Adrenal gland (tissue), 12 donors: ENCODE data around the gene PPP2R5C. TPM values are rescaled to one million over a fixed set of nuclear protein-coding genes. Genes with fewer than 3 reads are reported as not detected.

Experiments
- DNase-seq, 7 donors: peaks; one replicate each; pipeline ENCODE4 v3.0.0-alpha.2; 2019 to 2020
- H3K27ac ChIP-seq, 5 donors: fragments of 200-600 bp; sonication (generic) in 4 of 5; 1 replicate in 3 of 5; 2 replicates in 2 of 5; pipeline versions ENCODE4 v1.5.1 to v1.8.0; 2016 to 2020; ENCODE audit warnings: mild to moderate bottlenecking in 1 of 5
- H3K27me3 ChIP-seq: fragments of 200-600 bp; 2 replicates; pipeline ENCODE4 v1.8.0; 2021
- H3K36me3 ChIP-seq, 2 donors: fragments of 200-600 bp; replicated peaks in 1 of 2; 1 replicate in 1 of 2; 2 replicates in 1 of 2; pipeline versions ENCODE4 v1.5.1 to v1.8.0; 2018 to 2022
- H3K4me1 ChIP-seq, 2 donors: fragments of 200-600 bp; replicated peaks in 1 of 2; 1 replicate in 1 of 2; 2 replicates in 1 of 2; pipeline versions ENCODE4 v1.5.1 to v1.8.0; 2018 to 2021
- H3K4me3 ChIP-seq, 4 donors: fragments of 200-600 bp; sonication (generic) in 3 of 4; one replicate each; pipeline ENCODE4 v1.5.1; 2016 to 2018
- H3K9me3 ChIP-seq, 3 donors: fragments of 200-600 bp; sonication (generic) in 1 of 3; replicated peaks in 1 of 3; 1 replicate in 2 of 3; 2 replicates in 1 of 3; pipeline versions ENCODE4 v1.5.1 to v1.8.0; 2016 to 2021
- POLR2A ChIP-seq, 2 donors: fragments of 450-650 bp; IDR thresholded peaks; one replicate each; pipeline ENCODE4 v1.6.1; 2017; ENCODE audit warnings: antibody characterized with exemption in 2 of 2, mild to moderate bottlenecking in 2 of 2, moderate library complexity in 1 of 2
- WGBS, 4 donors: extraction: QIAGEN DNeasy Blood & Tissue Kit in 2 of 4; methylation state at CpG; one replicate each; pipeline versions ENCODE4 v1.1.5 to v1.1.7; 2013 to 2017; 5-methylcytosine and 5-hydroxymethylcytosine counted together
- intact Hi-C, 2 donors: fragments of 100-400 bp; cut with DNase I; formaldehyde crosslinking; loops; one replicate each; pipeline versions ENCODE4 v1.14.1 to v1.15.0; 2022 to 2023
- polyA plus RNA-seq, 3 donors: library from polyadenylated mRNA; stranded (reverse); fragments of 200-250 nt in 2 of 3; fragments of 350-450 nt in 1 of 3; fragmentation: Illumina TruSeq in 1 of 3; extraction: RNeasy Lipid Tissue Mini Kit (QIAGEN cat#74804) in 1 of 3; gene quantifications; one replicate each; pipeline ENCODE4 v1.2.3, GENCODE V29; 2013 to 2014
- total RNA-seq, 9 donors: library from RNA; depleted of rRNA in 4 of 9; stranded (reverse); fragments of >200 nt in 4 of 9; fragments of 120-200 nt in 1 of 9; fragmentation: NEBNext Ultra II Directional in 1 of 9; extraction: Animal tissue kit (Norgen Biotek cat#: 25700) in 1 of 9; gene quantifications; one replicate each; pipeline versions ENCODE4 v1.1.0 to v1.2.4, GENCODE V29; 2013 to 2023
- TF ChIP-seq, protein P1 (sequence below), 6 experiments: fragments of 450-650 bp in 4 of 6; fragments of 200-600 bp in 2 of 6; sonication (generic) in 1 of 6; IDR thresholded peaks; 1 replicate in 5 of 6; 2 replicates in 1 of 6; pipeline versions ENCODE4 v1.5.1 to v1.8.0; 2016 to 2021; ENCODE audit warnings: antibody characterized with exemption in 6 of 6, mild to moderate bottlenecking in 2 of 6, moderate library complexity in 1 of 6
- donor health status: healthy with polysubstance abuse.
- donor health status: Bipolar disorder and iron deficiency.
- donor health status: DM: yes; HTN: yes; CAD: no.
- donor health status: DM: no; HTN: no; CAD: no.
- donor health status: DM: no; HTN: no; CAD: no.
- donor health status: DM: yes; HTN: yes; CAD: no.

PPP2R5C gene
- total and polyA plus RNA-seq, 12 donors: 66.5 to 216 (median 134) TPM

DNA sequence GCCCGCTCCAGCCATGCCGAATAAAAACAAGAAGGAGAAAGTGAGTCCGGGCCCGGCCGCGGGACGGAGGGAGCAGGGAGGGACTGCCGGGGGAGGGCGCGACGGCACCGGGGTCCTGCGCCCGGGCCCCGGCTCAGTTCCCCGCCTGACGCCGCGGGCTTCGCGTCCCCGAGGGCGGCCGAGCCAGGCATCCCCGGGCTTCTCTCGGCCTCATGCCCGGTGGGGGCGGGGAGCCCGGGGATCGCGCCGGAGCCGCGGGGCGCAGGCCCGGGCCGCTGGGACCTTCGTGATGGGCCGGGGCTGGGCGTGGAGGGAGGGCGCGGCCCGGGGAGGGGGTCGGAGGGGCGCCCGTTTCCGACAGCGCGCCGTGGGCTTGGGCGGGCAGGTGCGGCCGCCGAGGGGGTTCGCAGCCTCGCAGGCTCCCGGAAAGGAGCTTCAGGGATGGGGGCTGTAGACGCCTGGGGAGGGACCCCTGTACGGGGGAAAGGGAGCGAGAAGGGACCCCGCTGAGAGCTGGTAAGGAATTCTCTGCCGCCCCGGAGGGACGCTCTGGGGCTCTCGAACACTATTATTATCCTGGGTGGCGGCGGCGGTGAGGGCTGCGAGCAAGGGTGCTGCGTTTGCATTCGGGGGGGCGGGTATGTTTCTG lies 496 bp downstream of the PPP2R5C start:
- peak overlapping the region in 3 of 4 donors; percentile 34 to 96 (median 40) for H3K4me3 ChIP-seq
- no peaks in the 10 kb centered on the region for H3K27me3 ChIP-seq
- 0 to 2% (median 1%) methylated on average over 9 to 72 of the region's 72 CpGs for WGBS, 4 donors
- H3K36me3 ChIP-seq: peaks cover 0 to 11% of the 10 kb centered on the region in 2 donors
- peak in 6 of 7 donors; percentile 47 to 70 (median 54) for DNase-seq
- peaks cover 9 to 21% of the 10 kb centered on the region in 2 donors for H3K4me1 ChIP-seq
- no peaks in the 10 kb centered on the region for H3K9me3 ChIP-seq
- intact Hi-C loops: loop anchor here in 1 of 2 donors (10.0 kb wide), 1 partner anchor 193 kb away; no protein-coding TSS in a partner anchor
- TF ChIP-seq, protein P1, sequence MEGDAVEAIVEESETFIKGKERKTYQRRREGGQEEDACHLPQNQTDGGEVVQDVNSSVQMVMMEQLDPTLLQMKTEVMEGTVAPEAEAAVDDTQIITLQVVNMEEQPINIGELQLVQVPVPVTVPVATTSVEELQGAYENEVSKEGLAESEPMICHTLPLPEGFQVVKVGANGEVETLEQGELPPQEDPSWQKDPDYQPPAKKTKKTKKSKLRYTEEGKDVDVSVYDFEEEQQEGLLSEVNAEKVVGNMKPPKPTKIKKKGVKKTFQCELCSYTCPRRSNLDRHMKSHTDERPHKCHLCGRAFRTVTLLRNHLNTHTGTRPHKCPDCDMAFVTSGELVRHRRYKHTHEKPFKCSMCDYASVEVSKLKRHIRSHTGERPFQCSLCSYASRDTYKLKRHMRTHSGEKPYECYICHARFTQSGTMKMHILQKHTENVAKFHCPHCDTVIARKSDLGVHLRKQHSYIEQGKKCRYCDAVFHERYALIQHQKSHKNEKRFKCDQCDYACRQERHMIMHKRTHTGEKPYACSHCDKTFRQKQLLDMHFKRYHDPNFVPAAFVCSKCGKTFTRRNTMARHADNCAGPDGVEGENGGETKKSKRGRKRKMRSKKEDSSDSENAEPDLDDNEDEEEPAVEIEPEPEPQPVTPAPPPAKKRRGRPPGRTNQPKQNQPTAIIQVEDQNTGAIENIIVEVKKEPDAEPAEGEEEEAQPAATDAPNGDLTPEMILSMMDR (IDR thresholded peaks at IDR 0.05): no peak
- peak overlapping the region in 3 of 5 donors; percentile 66 to 90 (median 78) for H3K27ac ChIP-seq

DNA sequence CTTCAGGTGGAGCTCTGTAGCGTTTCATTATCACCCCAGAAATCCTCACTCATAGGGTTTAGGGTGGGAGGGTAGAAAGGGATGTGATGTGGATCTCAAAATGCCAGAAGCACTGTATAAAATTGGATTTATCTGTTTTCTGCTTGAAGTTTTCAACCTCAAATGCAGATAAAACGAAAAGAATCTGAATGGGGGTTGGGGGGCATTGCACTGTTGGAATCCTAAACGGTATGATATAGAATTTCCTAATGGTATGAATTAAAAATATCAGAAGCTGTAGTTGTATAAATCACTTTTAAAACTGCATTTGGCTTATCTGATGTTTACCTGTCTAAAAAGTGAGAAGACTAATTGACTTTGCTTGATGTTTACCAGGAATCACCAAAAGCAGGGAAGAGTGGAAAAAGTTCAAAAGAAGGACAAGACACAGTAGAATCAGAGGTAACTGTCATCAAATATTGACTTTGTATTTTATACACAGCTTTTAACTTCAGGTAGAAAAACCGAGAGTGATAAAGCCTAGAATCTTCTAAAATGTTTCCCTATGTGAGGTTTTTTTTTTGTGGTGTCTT lies 1.1 kb downstream of the PPP2R5C start:
- Histone ChIP-seq H3K27me3 (no peaks in the 10 kb centered on the region), H3K4me3 (peak overlapping the region in 2 of 4 donors; percentile 40 to 96), H3K27ac (peak overlapping the region in 2 of 5 donors; percentile 78 to 90), H3K9me3 (no peaks in the 10 kb centered on the region), H3K36me3 (peaks cover 0 to 11% of the 10 kb centered on the region in 2 donors), H3K4me1 (peaks cover 9 to 21% of the 10 kb centered on the region in 2 donors)
- DNase-seq: no peak
- WGBS, 4 donors: 27 to 34% (median 28%) methylated on average over 4 of the region's 4 CpGs
- TF ChIP-seq POLR2A (IDR thresholded peaks at IDR 0.05): no peak
- TF ChIP-seq, protein P1 (IDR thresholded peaks at IDR 0.05): no peak
- intact Hi-C loops: loop anchor here in 1 of 2 donors (10.0 kb wide), 1 partner anchor 192 kb away; no protein-coding TSS in a partner anchor

DNA sequence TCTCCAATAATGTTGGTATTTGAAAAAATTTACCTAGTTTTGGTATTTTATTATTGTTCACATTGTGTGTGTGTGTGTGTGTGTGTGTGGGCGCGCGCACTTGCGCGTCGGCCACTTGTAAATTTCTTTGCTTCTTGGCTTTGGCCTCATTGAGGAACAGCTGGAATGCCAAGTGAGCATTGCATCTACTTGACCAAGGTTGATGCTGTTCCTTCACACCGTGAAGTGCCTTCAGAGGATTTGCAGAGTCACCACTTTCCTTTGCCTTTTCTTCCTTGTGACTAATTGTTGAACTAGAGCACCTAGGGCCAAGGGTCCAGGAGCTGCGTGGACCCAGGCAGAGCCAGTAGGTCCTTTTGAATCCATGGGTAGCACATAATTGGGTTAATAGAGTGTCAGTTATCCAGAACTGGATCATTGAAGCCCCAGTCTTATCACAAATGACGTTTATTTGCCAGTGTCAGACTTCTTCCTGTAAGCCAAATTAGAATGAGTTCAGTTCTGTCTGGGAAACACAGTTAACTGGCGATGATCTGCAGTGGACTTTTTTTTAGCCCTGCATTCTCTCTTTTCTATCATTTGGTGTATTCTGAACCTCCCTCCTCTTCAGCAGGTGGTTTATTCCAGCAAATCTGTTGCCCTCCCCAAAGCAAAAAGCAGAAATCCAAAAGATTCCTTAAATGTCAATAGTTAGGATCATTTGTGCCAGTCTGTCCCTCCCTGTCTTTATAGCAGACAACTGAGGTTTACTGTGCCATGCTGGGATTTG lies 2.6 kb downstream of the PPP2R5C start:
- H3K4me3 ChIP-seq: no peak overlapping the region
- TF ChIP-seq, protein P1 (IDR thresholded peaks at IDR 0.05): no peak
- TF ChIP-seq POLR2A (IDR thresholded peaks at IDR 0.05): no peak
- H3K36me3 ChIP-seq: peaks cover 0 to 11% of the 10 kb centered on the region in 2 donors
- peaks cover 9 to 21% of the 10 kb centered on the region in 2 donors for H3K4me1 ChIP-seq
- no peaks in the 10 kb centered on the region for H3K9me3 ChIP-seq
- WGBS, 4 donors: 86 to 88% (median 87%) methylated on average over 10 of the region's 10 CpGs
- intact Hi-C loops: loop anchor here in 1 of 2 donors (10.0 kb wide), 1 partner anchor 191 kb away; no protein-coding TSS in a partner anchor
- H3K27me3 ChIP-seq: no peaks in the 10 kb centered on the region
- H3K27ac ChIP-seq: peak overlapping the region in 1 of 5 donors; percentile 30
- no peak for DNase-seq
